ENCODE measurements around the gene RBM4. TPM values are rescaled to one million over a fixed set of nuclear protein-coding genes. Genes with fewer than 3 reads are reported as not detected.

Gene RBM4
- total and polyA plus RNA-seq, 2 of the 13 experiments (the other 11 are each of a cell fraction or from before 2014, with no cell fraction given): 126 to 136 TPM

DNA sequence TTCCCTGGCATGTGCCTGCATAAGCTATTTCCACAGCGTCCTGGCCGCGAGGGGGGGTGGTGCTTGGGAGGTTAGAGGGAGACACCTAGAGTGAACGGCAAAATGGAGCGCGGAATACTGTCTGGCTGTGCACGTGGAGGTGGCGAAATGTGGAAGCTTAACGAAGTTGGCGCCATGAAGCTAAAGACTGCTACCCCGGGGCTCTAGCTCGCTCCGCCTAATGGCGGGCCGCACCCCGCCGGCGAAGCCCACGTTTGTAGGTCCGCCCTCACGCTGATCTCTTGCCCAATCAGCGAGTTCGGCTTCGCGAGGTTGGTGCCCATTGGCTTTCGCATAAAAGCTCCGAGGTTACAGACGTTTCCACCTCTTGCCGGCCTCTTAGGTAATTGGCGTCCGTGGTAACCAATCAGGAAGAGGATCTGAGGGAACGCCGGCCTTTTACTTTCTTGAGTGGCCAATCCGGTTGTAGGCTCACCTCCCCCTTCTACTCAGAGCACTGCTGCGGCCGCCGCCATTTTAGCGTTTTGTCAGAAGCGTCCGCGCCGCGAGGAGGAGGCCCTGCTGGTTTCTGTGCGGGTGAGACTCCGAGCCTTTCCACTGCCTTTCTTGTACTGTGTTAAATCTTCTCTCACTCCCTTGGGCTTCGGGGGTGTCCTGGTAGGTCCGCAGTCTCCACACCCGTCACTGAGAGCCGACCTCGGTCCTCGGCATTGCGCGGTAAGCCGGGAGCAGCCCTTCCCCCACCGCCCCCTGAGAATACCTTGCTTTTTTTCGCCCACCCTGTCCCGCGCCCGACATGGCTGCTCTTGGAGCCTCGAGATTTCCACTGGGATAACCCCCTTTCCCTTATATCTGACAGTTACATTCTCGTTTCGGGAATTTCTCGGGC, at the start of gene RBM4 (continued):
- TF ChIP-seq ZNF513 (CRISPR knock-in tag; conservative IDR thresholded peaks at IDR 0.05) (no peak), SMYD3 (CRISPR knock-in tag; IDR thresholded peaks at IDR 0.05) (no peak), PAX8 (CRISPR knock-in tag; IDR thresholded peaks at IDR 0.05; ENCODE audit: borderline replicate concordance) (no peak), ZMAT3 (CRISPR knock-in tag; conservative IDR thresholded peaks at IDR 0.05) (0 out of 2 replicates have a peak, but pooled peaks have one; percentile 13), EED (CRISPR knock-in tag; IDR thresholded peaks at IDR 0.05) (no peak), HMG20A (CRISPR knock-in tag; IDR thresholded peaks at IDR 0.05; ENCODE audit: borderline replicate concordance) (no peak), MYPOP (CRISPR knock-in tag; IDR thresholded peaks at IDR 0.05) (peak; percentile 45; the same call in 1 of the 2 replicates), ZFY (CRISPR knock-in tag; IDR thresholded peaks at IDR 0.05) (peak; percentile 64)
- TF ChIP-seq, protein P1, sequence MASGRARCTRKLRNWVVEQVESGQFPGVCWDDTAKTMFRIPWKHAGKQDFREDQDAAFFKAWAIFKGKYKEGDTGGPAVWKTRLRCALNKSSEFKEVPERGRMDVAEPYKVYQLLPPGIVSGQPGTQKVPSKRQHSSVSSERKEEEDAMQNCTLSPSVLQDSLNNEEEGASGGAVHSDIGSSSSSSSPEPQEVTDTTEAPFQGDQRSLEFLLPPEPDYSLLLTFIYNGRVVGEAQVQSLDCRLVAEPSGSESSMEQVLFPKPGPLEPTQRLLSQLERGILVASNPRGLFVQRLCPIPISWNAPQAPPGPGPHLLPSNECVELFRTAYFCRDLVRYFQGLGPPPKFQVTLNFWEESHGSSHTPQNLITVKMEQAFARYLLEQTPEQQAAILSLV (CRISPR knock-in tag; IDR thresholded peaks at IDR 0.05; ENCODE audit: borderline replicate concordance): peak; percentile 74; the same call in 1 of the 2 replicates
- TF ChIP-seq, protein P2, sequence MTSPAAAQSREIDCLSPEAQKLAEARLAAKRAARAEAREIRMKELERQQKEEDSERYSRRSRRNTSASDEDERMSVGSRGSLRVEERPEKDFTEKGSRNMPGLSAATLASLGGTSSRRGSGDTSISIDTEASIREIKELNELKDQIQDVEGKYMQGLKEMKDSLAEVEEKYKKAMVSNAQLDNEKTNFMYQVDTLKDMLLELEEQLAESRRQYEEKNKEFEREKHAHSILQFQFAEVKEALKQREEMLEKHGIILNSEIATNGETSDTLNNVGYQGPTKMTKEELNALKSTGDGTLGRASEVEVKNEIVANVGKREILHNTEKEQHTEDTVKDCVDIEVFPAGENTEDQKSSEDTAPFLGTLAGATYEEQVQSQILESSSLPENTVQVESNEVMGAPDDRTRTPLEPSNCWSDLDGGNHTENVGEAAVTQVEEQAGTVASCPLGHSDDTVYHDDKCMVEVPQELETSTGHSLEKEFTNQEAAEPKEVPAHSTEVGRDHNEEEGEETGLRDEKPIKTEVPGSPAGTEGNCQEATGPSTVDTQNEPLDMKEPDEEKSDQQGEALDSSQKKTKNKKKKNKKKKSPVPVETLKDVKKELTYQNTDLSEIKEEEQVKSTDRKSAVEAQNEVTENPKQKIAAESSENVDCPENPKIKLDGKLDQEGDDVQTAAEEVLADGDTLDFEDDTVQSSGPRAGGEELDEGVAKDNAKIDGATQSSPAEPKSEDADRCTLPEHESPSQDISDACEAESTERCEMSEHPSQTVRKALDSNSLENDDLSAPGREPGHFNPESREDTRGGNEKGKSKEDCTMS (CRISPR knock-in tag; conservative IDR thresholded peaks at IDR 0.05): no peak
- TF ChIP-seq, protein P3, sequence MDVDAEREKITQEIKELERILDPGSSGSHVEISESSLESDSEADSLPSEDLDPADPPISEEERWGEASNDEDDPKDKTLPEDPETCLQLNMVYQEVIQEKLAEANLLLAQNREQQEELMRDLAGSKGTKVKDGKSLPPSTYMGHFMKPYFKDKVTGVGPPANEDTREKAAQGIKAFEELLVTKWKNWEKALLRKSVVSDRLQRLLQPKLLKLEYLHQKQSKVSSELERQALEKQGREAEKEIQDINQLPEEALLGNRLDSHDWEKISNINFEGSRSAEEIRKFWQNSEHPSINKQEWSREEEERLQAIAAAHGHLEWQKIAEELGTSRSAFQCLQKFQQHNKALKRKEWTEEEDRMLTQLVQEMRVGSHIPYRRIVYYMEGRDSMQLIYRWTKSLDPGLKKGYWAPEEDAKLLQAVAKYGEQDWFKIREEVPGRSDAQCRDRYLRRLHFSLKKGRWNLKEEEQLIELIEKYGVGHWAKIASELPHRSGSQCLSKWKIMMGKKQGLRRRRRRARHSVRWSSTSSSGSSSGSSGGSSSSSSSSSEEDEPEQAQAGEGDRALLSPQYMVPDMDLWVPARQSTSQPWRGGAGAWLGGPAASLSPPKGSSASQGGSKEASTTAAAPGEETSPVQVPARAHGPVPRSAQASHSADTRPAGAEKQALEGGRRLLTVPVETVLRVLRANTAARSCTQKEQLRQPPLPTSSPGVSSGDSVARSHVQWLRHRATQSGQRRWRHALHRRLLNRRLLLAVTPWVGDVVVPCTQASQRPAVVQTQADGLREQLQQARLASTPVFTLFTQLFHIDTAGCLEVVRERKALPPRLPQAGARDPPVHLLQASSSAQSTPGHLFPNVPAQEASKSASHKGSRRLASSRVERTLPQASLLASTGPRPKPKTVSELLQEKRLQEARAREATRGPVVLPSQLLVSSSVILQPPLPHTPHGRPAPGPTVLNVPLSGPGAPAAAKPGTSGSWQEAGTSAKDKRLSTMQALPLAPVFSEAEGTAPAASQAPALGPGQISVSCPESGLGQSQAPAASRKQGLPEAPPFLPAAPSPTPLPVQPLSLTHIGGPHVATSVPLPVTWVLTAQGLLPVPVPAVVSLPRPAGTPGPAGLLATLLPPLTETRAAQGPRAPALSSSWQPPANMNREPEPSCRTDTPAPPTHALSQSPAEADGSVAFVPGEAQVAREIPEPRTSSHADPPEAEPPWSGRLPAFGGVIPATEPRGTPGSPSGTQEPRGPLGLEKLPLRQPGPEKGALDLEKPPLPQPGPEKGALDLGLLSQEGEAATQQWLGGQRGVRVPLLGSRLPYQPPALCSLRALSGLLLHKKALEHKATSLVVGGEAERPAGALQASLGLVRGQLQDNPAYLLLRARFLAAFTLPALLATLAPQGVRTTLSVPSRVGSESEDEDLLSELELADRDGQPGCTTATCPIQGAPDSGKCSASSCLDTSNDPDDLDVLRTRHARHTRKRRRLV (CRISPR knock-in tag; IDR thresholded peaks at IDR 0.05): no peak

All from HepG2 (cell line).